Mesenchymal stem cell (in vitro differentiated cells and primary cell): Measurements from ENCODE around the gene ACAP1.

Source experiments
- DNase-seq: peaks from one replicate; pipeline ENCODE4 v3.0.0-alpha.2; 2013
- H2AFZ ChIP-seq: one replicate; pipeline ENCODE4 v1.6.1; 2013; ENCODE audit warnings: low read depth, mild to moderate bottlenecking, control low read depth, inconsistent platforms, low read length, moderate library complexity
- H2AK5ac ChIP-seq: 2 replicates; pipeline ENCODE4 v1.6.1; 2013; ENCODE audit warnings: low read length, moderate library complexity, mild to moderate bottlenecking, inconsistent platforms; ENCODE audit not compliant: severe bottlenecking
- H2BK120ac ChIP-seq: one replicate; pipeline ENCODE4 v1.6.1; 2013; ENCODE audit warnings: low read depth, mild to moderate bottlenecking, inconsistent platforms, low read length, moderate library complexity
- H2BK12ac ChIP-seq, 2 experiments: one replicate each; pipeline ENCODE4 v1.6.1; 2013; ENCODE audit warnings: inconsistent platforms in 2 of 2, low read length in 2 of 2, mild to moderate bottlenecking in 2 of 2, moderate library complexity in 2 of 2, control low read depth in 1 of 2
- H2BK15ac ChIP-seq: one replicate; pipeline ENCODE4 v1.6.1; 2013; ENCODE audit warnings: mild to moderate bottlenecking, low read depth, inconsistent platforms; ENCODE audit not compliant: poor library complexity, severe bottlenecking
- H2BK5ac ChIP-seq: 2 replicates; pipeline ENCODE4 v1.6.1; 2013; ENCODE audit warnings: low read depth, mild to moderate bottlenecking, low read length, control low read depth, inconsistent platforms; ENCODE audit not compliant: poor library complexity, severe bottlenecking
- H3K14ac ChIP-seq, 2 experiments: one replicate each; pipeline ENCODE4 v1.6.1; 2013; ENCODE audit warnings: inconsistent platforms in 2 of 2, low read length in 2 of 2, control low read depth in 1 of 2, mild to moderate bottlenecking in 1 of 2, moderate library complexity in 1 of 2
- H3K18ac ChIP-seq, 2 experiments: one replicate each; pipeline ENCODE4 v1.6.1; 2013; ENCODE audit warnings: inconsistent platforms in 2 of 2, low read length in 2 of 2, control low read depth in 1 of 2, low read depth in 1 of 2, mild to moderate bottlenecking in 1 of 2
- H3K23ac ChIP-seq, 2 experiments: one replicate each; pipeline ENCODE4 v1.6.1; 2013; ENCODE audit warnings: inconsistent platforms in 2 of 2, low read length in 2 of 2, mild to moderate bottlenecking in 2 of 2, moderate library complexity in 2 of 2, control low read depth in 1 of 2
- H3K27ac ChIP-seq: 2 replicates; pipeline ENCODE4 v1.5.1; 2013; ENCODE audit warnings: mild to moderate bottlenecking, moderate library complexity, low read length, control low read depth, inconsistent platforms; ENCODE audit not compliant: poor library complexity, severe bottlenecking
- H3K27me3 ChIP-seq, 2 experiments: 2 replicates each; pipeline versions ENCODE4 v1.6.1 to v1.7.0; 2013; ENCODE audit warnings: low read length in 2 of 2, mild to moderate bottlenecking in 2 of 2, moderate library complexity in 2 of 2, control low read depth in 1 of 2, inconsistent platforms in 1 of 2; ENCODE audit not compliant: control insufficient read depth in 1 of 2, insufficient read depth in 1 of 2
- H3K36me3 ChIP-seq, 2 experiments: 2 replicates each; pipeline versions ENCODE4 v1.6.1 to v1.7.0; 2013; ENCODE audit warnings: low read length in 2 of 2, control low read depth in 1 of 2, inconsistent platforms in 1 of 2, low read depth in 1 of 2, mild to moderate bottlenecking in 1 of 2; ENCODE audit not compliant: insufficient read depth in 2 of 2, control insufficient read depth in 1 of 2
- H3K4ac ChIP-seq, 2 experiments: one replicate each; pipeline ENCODE4 v1.6.1; 2013; ENCODE audit warnings: inconsistent platforms in 2 of 2, low read length in 2 of 2, mild to moderate bottlenecking in 2 of 2, moderate library complexity in 2 of 2, control low read depth in 1 of 2, low read depth in 1 of 2
- H3K4me1 ChIP-seq: 2 replicates; pipeline ENCODE4 v1.6.1; 2013; ENCODE audit warnings: low read depth, low read length, control low read depth; ENCODE audit not compliant: control insufficient read depth, insufficient read depth
- H3K4me2 ChIP-seq: 2 replicates; pipeline ENCODE4 v1.6.1; 2013; ENCODE audit warnings: low read length, mild to moderate bottlenecking, inconsistent platforms; ENCODE audit not compliant: poor library complexity, severe bottlenecking
- H3K4me3 ChIP-seq, 2 experiments: 2 replicates each; pipeline versions ENCODE4 v1.5.1 to v1.7.0; 2013; ENCODE audit warnings: low read length in 2 of 2, mild to moderate bottlenecking in 2 of 2, control low read depth in 1 of 2, low read depth in 1 of 2; ENCODE audit not compliant: insufficient read depth in 1 of 2
- H3K79me1 ChIP-seq: replicated peaks from 2 replicates; pipeline ENCODE4 v1.6.1; 2013; ENCODE audit warnings: mild to moderate bottlenecking, control low read depth, low read length, inconsistent platforms; ENCODE audit not compliant: poor library complexity, severe bottlenecking
- H3K9ac ChIP-seq: 2 replicates; pipeline ENCODE4 v1.7.0; 2013; ENCODE audit warnings: mild to moderate bottlenecking, low read length, moderate library complexity
- H3K9me3 ChIP-seq: 2 replicates; pipeline ENCODE4 v1.7.0; 2013; ENCODE audit warnings: mild to moderate bottlenecking, low read length; ENCODE audit not compliant: control insufficient read depth
- H4K8ac ChIP-seq: one replicate; pipeline ENCODE4 v1.6.1; 2013; ENCODE audit warnings: inconsistent platforms, mild to moderate bottlenecking, low read length, moderate library complexity
- H4K91ac ChIP-seq: one replicate; pipeline ENCODE4 v1.6.1; 2013; ENCODE audit warnings: mild to moderate bottlenecking, low read length, inconsistent platforms
- WGBS: methylation state at CpG from one replicate; pipeline ENCODE4 v1.1.7; 2013; ENCODE audit warnings: mixed read lengths; 5-methylcytosine and 5-hydroxymethylcytosine counted together

The ACAP1 gene

DNA sequence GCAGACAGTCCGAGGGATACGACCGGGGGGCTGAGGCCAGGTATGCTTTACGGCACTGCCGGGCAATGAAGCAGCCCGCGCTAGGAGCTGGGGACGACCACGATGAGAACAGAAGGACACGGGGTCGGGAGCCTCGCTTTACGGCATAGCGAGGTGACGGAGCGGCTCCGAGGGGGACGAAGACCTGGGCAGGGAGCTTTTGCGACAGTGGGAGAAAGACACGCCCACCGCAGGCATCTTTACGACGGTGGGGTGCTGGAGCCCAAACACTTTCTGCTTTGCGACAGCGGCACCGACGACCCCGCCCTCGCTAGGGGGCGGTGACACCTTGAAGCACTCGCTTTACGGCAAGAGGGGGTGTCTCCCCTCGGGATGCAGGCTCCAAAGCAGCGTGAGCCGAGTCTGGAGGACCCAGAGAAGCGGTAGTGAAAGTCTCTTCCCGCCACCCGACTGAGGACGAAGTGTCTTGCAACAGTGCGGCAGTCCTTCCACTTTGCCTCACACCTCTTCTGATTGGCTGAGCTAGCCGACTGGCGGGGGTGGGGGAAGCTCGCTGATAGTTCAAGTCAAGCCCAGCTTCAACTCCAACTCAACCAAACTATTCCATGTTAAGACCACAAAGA, 6.8 kb upstream of the ACAP1 start:
- WGBS = under 1% methylated on average over 43 of the region's 43 CpGs

DNA sequence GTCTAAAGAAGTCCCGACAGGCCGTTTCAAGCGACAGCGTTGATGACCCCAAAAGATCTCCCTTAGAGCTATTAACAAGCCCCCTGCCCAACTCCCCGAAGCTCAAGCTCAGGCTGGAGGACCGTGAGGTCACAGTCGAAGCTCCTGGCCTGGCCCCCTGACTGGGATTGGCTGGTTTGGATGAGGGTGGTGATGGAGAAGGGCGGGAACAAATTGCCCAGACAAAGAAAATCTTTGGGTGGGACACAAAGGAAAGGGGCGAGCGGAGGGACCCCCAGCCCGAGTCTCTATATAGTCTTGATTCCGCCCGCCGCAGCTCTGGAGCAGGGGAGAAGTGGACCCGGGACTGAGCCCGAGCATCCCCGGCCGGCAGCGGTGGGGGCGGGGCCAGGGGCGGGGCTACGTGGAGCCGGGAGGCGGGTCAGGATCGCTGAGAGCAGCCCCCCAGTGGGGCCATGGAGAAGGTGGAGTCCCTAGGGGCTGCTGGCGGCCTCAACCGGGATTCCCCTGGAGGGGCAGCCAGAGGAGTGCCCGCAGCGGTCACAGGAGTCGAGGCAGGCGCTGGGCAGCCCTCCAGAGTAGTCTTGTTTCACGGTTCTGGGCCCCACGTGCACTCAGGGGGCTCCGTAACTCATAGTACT, 6.2 kb upstream of the ACAP1 start:
- peak overlapping the region; percentile 25 for H4K91ac ChIP-seq
- H3K18ac ChIP-seq = peak overlapping the region; percentile 46 to 64
- peak overlapping the region; percentile 97 for H3K4me2 ChIP-seq
- H2BK12ac ChIP-seq = peak overlapping the region in 1 of 2 experiments; percentile 57
- H3K27ac ChIP-seq = peak overlapping the region; percentile 88
- peaks cover 6 to 8% of the 10 kb centered on the region in 2 experiments for H3K27me3 ChIP-seq
- H2AFZ ChIP-seq = peak overlapping the region; percentile 79
- H3K9me3 ChIP-seq = no peaks in the 10 kb centered on the region
- peak overlapping the region; percentile 76 to 100 for H3K4me3 ChIP-seq
- peak overlapping the region; percentile 15 to 76 for H3K4ac ChIP-seq
- H2BK120ac ChIP-seq = no peak overlapping the region
- peaks cover 17 to 20% of the 10 kb centered on the region in 2 experiments for H3K36me3 ChIP-seq
- H2BK15ac ChIP-seq = peak overlapping the region; percentile 26
- H3K79me1 ChIP-seq = peaks cover 24% of the 10 kb centered on the region
- H2AK5ac ChIP-seq = no peak overlapping the region
- peak overlapping the region; percentile 64 for H4K8ac ChIP-seq
- peak overlapping the region; percentile 93 for H3K9ac ChIP-seq
- WGBS = 5% methylated on average over 34 of the region's 34 CpGs
- no peak overlapping the region for H2BK5ac ChIP-seq
- H3K4me1 ChIP-seq = peaks cover 19% of the 10 kb centered on the region
- H3K14ac ChIP-seq = no peak overlapping the region
- peak; percentile 93 for DNase-seq
- no peak overlapping the region for H3K23ac ChIP-seq

More for the DNA sequence above, 6.8 kb upstream of the ACAP1 start:
- peak overlapping the region; percentile 97 for H3K4me2 ChIP-seq
- H3K79me1 ChIP-seq = peaks cover 28% of the 10 kb centered on the region
- H3K9me3 ChIP-seq = no peaks in the 10 kb centered on the region
- H3K14ac ChIP-seq = no peak overlapping the region
- peak overlapping the region; percentile 79 for H2AFZ ChIP-seq
- H3K23ac ChIP-seq = no peak overlapping the region
- H3K27me3 ChIP-seq = peaks cover under 1 to 1% of the 10 kb centered on the region in 2 experiments
- peak overlapping the region; percentile 88 for H3K27ac ChIP-seq
- H2BK15ac ChIP-seq = peak overlapping the region; percentile 50
- H3K4me1 ChIP-seq = peaks cover 19% of the 10 kb centered on the region
- peak overlapping the region; percentile 64 for H4K8ac ChIP-seq
- H3K9ac ChIP-seq = peak overlapping the region; percentile 93
- peak overlapping the region in 1 of 2 experiments; percentile 75 for H2BK12ac ChIP-seq
- H3K36me3 ChIP-seq = peaks cover 22 to 26% of the 10 kb centered on the region in 2 experiments
- peak overlapping the region; percentile 64 to 91 for H3K18ac ChIP-seq
- peak; percentile 99 for DNase-seq
- no peak overlapping the region for H2BK120ac ChIP-seq
- H2AK5ac ChIP-seq = no peak overlapping the region
- peak overlapping the region; percentile 76 to 100 for H3K4me3 ChIP-seq
- peak overlapping the region in 1 of 2 experiments; percentile 81 for H3K4ac ChIP-seq
- peak overlapping the region; percentile 48 for H2BK5ac ChIP-seq
- H4K91ac ChIP-seq = peak overlapping the region; percentile 91

DNA sequence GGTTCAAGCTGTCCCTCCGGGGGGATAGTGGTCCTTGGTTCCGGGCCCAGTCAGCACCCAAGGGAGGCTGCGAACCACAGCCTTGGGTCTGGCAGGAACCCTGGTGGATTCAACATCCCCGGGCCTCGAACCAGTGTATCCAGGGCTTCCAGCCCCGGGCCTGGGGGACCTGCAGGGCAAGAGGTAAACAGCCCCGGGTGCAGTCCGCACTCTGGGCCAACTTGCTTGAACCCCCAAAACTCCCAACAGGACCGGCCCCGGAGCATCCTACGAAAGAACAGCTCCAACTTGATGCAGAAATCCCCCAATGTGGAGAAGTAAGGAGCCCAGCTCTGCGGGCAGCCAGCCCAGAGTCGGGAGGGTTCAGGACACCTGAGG, 5.7 kb upstream of the ACAP1 start:
- peak overlapping the region; percentile 54 for H4K8ac ChIP-seq
- H3K36me3 ChIP-seq = peaks cover 12 to 15% of the 10 kb centered on the region in 2 experiments
- H3K79me1 ChIP-seq = peaks cover 22% of the 10 kb centered on the region
- no peak overlapping the region for H3K23ac ChIP-seq
- peak overlapping the region in 1 of 2 experiments; percentile 46 for H3K18ac ChIP-seq
- H2BK12ac ChIP-seq = peak overlapping the region in 1 of 2 experiments; percentile 57
- peak overlapping the region; percentile 26 for H2BK15ac ChIP-seq
- H3K27ac ChIP-seq = peak overlapping the region; percentile 6
- peak overlapping the region; percentile 48 for H2AFZ ChIP-seq
- H2BK5ac ChIP-seq = no peak overlapping the region
- peak overlapping the region; percentile 97 for H3K4me2 ChIP-seq
- peak overlapping the region; percentile 65 for H4K91ac ChIP-seq
- H3K4me3 ChIP-seq = peak overlapping the region in 1 of 2 experiments; percentile 100
- no peak overlapping the region for H3K14ac ChIP-seq
- 90% methylated on average over 13 of the region's 13 CpGs for WGBS
- peak overlapping the region; percentile 15 to 76 for H3K4ac ChIP-seq
- no peak overlapping the region for H2BK120ac ChIP-seq
- no peak overlapping the region for H2AK5ac ChIP-seq
- H3K9me3 ChIP-seq = no peaks in the 10 kb centered on the region
- peak overlapping the region; percentile 93 for H3K9ac ChIP-seq
- peaks cover 19% of the 10 kb centered on the region for H3K4me1 ChIP-seq
- peaks cover 9 to 13% of the 10 kb centered on the region in 2 experiments for H3K27me3 ChIP-seq
- no peak for DNase-seq

DNA sequence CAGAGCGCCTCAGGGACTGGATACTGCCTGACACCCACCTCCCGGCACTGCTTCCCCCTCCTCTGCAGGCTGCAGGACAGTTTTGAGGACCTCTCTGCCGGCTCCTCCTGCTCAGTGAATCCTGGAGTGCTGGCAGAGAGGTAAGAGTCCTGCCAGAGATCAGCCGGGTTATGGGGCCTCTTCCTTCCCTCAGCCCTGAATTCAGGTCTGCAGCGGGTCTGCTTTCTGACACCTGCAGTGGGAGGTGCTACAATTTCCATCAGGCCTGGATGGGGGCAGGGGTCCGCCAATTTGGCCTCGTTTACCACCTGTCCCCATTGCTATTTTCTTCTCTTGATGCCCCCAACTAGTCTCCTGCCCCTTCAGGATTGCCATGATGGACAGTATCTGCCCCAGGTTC, 4.2 kb upstream of the ACAP1 start:
- no peak for DNase-seq

More for the DNA sequence above, 4.2 kb upstream of the ACAP1 start:
- H3K9ac ChIP-seq = no peak overlapping the region
- no peak overlapping the region for H3K4me2 ChIP-seq
- H3K9me3 ChIP-seq = no peaks in the 10 kb centered on the region
- H2BK15ac ChIP-seq = no peak overlapping the region
- no peak overlapping the region for H4K8ac ChIP-seq
- H3K4ac ChIP-seq = no peak overlapping the region
- no peak overlapping the region for H3K4me3 ChIP-seq
- H2BK12ac ChIP-seq = no peak overlapping the region
- peaks cover 0 to 1% of the 10 kb centered on the region in 2 experiments for H3K36me3 ChIP-seq
- H3K23ac ChIP-seq = no peak overlapping the region
- no peak overlapping the region for H2AFZ ChIP-seq
- no peak overlapping the region for H4K91ac ChIP-seq
- H2AK5ac ChIP-seq = no peak overlapping the region
- 70% methylated on average over 7 of the region's 7 CpGs for WGBS
- no peak overlapping the region for H3K18ac ChIP-seq
- peaks cover 17% of the 10 kb centered on the region for H3K4me1 ChIP-seq
- no peak overlapping the region for H3K27ac ChIP-seq
- H2BK5ac ChIP-seq = no peak overlapping the region
- H3K27me3 ChIP-seq = peaks cover 9 to 27% of the 10 kb centered on the region in 2 experiments
- peaks cover 10% of the 10 kb centered on the region for H3K79me1 ChIP-seq
- no peak overlapping the region for H2BK120ac ChIP-seq
- H3K14ac ChIP-seq = no peak overlapping the region
